Measurements from ENCODE around the gene ZFYVE9. TPM values are rescaled to one million over a fixed set of nuclear protein-coding genes. Genes with fewer than 3 reads are reported as not detected.

ZFYVE9 gene
- total RNA-seq, 1 donor from 2014 or later: 40.0 TPM

GRCh38 chr1:52268372-52268771, 126.5 kb downstream of the ZFYVE9 start:
- no peak for DNase-seq (ENCODE audit: low spot score, unreplicated experiment)
- no peak for TF ChIP-seq CTCF (IDR thresholded peaks at IDR 0.05; ENCODE audit: unreplicated experiment)
- Mint-ChIP-seq H3K4me3 (ENCODE audit: low read depth) (no peak overlapping the region), H3K27ac (no peak overlapping the region), H3K27me3 (no peaks in the 10 kb centered on the region), H3K36me3 (ENCODE audit: insufficient read depth) (peaks cover 15% of the 10 kb centered on the region), H3K9me3 (ENCODE audit: low read depth) (no peaks in the 10 kb centered on the region), H3K4me1 (ENCODE audit: low read depth) (peaks cover 15% of the 10 kb centered on the region)

- DNase-seq (ENCODE audit: low spot score, unreplicated experiment): no peak
- Mint-ChIP-seq H3K36me3 (ENCODE audit: insufficient read depth) (peaks cover 13% of the 10 kb centered on the region), H3K9me3 (ENCODE audit: low read depth) (no peaks in the 10 kb centered on the region), H3K27ac (peak overlapping the region; percentile 17), H3K27me3 (no peaks in the 10 kb centered on the region), H3K4me3 (ENCODE audit: low read depth) (no peak overlapping the region), H3K4me1 (ENCODE audit: low read depth) (peaks cover 5% of the 10 kb centered on the region)
- no peak for TF ChIP-seq CTCF (IDR thresholded peaks at IDR 0.05; ENCODE audit: unreplicated experiment)
These were observed 139.6 kb downstream of the ZFYVE9 start for GRCh38 chr1:52281518-52281917.

- no peaks in the 10 kb centered on the region for H3K9me3 Mint-ChIP-seq (ENCODE audit: low read depth)
- H3K4me3 Mint-ChIP-seq (ENCODE audit: low read depth): no peak overlapping the region
- TF ChIP-seq CTCF (IDR thresholded peaks at IDR 0.05; ENCODE audit: unreplicated experiment): no peak
- peaks cover 14% of the 10 kb centered on the region for H3K36me3 Mint-ChIP-seq (ENCODE audit: insufficient read depth)
- no peaks in the 10 kb centered on the region for H3K4me1 Mint-ChIP-seq (ENCODE audit: low read depth)
- H3K27me3 Mint-ChIP-seq: no peaks in the 10 kb centered on the region
- no peak overlapping the region for H3K27ac Mint-ChIP-seq
- no peak for DNase-seq (ENCODE audit: low spot score, unreplicated experiment)
These were observed 146.4 kb downstream of the ZFYVE9 start for GRCh38 chr1:52288286-52288685.

GRCh38 chr1:52294580-52294979, 152.7 kb downstream of the ZFYVE9 start:
- H3K4me1 Mint-ChIP-seq (ENCODE audit: low read depth): no peaks in the 10 kb centered on the region
- TF ChIP-seq CTCF (IDR thresholded peaks at IDR 0.05; ENCODE audit: unreplicated experiment): no peak
- H3K9me3 Mint-ChIP-seq (ENCODE audit: low read depth): peaks cover 4% of the 10 kb centered on the region
- H3K36me3 Mint-ChIP-seq (ENCODE audit: insufficient read depth): peaks cover 12% of the 10 kb centered on the region
- no peak overlapping the region for H3K27ac Mint-ChIP-seq
- H3K4me3 Mint-ChIP-seq (ENCODE audit: low read depth): no peak overlapping the region
- DNase-seq (ENCODE audit: low spot score, unreplicated experiment): no peak
- H3K27me3 Mint-ChIP-seq: no peaks in the 10 kb centered on the region

- TF ChIP-seq CTCF (IDR thresholded peaks at IDR 0.05; ENCODE audit: unreplicated experiment): peak; percentile 72
- Mint-ChIP-seq H3K9me3 (ENCODE audit: low read depth) (peaks cover 4% of the 10 kb centered on the region), H3K36me3 (ENCODE audit: insufficient read depth) (peaks cover 12% of the 10 kb centered on the region), H3K4me3 (ENCODE audit: low read depth) (no peak overlapping the region), H3K27me3 (no peaks in the 10 kb centered on the region), H3K27ac (peak overlapping the region; percentile 87), H3K4me1 (ENCODE audit: low read depth) (no peaks in the 10 kb centered on the region)
- DNase-seq (ENCODE audit: low spot score, unreplicated experiment): no peak
These were observed 154.5 kb downstream of the ZFYVE9 start for GRCh38 chr1:52296345-52296744.

Data from progenitor cell of endocrine pancreas (in vitro differentiated cells).